ENCODE data around the gene SLC25A45.

DNA sequence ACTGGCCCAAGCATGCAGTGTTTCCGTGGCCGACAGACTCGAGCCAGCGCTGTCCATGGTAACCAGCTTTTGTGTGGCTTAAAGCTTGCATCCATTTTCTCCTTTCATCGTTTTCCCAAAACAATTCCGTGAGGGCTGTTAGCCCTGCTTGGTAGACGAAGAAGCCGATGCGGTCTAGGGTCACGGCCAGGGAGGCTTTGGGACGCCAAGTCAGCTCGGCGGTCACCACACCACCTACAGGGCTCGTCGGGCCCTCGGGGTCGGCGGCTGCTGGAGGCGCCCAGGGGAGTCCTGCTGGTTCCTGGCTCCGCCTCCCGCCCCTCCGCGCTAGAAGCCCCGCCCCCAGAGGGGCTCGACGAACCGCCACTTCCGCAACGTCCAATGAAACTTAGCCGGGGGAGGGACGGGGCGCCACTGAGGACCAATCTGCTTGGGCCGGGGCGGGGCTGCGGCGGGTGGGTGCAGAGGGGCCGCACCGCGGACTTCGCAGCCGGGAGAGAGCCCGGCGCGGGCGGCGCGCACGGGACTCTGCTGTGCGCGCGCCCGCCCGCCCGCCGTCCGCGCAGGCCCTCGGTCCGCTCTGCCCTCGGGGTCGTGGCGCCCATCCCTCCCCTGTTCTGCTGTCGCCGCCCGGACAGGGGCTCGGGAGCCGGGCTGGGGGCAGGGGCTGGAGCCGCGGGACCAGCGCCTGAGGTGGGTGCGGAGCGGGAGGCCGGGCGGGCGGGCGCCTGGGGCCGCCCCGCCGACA, 28.0 kb downstream of the SLC25A45 start, which contains the start of gene TIGD3:
- TF ChIP-seq, protein P1, sequence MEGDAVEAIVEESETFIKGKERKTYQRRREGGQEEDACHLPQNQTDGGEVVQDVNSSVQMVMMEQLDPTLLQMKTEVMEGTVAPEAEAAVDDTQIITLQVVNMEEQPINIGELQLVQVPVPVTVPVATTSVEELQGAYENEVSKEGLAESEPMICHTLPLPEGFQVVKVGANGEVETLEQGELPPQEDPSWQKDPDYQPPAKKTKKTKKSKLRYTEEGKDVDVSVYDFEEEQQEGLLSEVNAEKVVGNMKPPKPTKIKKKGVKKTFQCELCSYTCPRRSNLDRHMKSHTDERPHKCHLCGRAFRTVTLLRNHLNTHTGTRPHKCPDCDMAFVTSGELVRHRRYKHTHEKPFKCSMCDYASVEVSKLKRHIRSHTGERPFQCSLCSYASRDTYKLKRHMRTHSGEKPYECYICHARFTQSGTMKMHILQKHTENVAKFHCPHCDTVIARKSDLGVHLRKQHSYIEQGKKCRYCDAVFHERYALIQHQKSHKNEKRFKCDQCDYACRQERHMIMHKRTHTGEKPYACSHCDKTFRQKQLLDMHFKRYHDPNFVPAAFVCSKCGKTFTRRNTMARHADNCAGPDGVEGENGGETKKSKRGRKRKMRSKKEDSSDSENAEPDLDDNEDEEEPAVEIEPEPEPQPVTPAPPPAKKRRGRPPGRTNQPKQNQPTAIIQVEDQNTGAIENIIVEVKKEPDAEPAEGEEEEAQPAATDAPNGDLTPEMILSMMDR (IDR thresholded peaks at IDR 0.05 in 4 of 5, conservative IDR thresholded peaks at IDR 0.05 in 1 of 5): no peak
- peak; percentile 95 to 96 for TF ChIP-seq POLR2A (IDR thresholded peaks at IDR 0.05)
